HEK293 (cell line): ENCODE measurements around the gene NOS2.
A peak's percentile ranks its signal among the peaks of the same experiment; 100 is the strongest.
"Not testable (repeated sequence)": the region's sequence is repeated elsewhere in the genome, so short reads cannot be mapped to it uniquely, and the experiment has no call there.

Experiments used
- CTCF ChIA-PET: fragments of 350-600 bp; formaldehyde crosslinking; extraction: SDS; loops from one replicate; lab custom pipeline; 2021; ENCODE audit warnings: antibody characterized with exemption; lab: Yijun Ruan, JAX
- POLR2A ChIA-PET: fragments of 300-600 bp; formaldehyde crosslinking; extraction: SDS; loops from one replicate; lab custom pipeline; 2020; ENCODE audit warnings: antibody characterized with exemption, inconsistent platforms; lab: Yijun Ruan, JAX
- H3K27ac ChIP-seq: fragments of 200-500 bp; sonication (Bioruptor generic); 2 replicates; pipeline ENCODE4 v1.5.1; 2014; ENCODE audit warnings: low read depth, low read length, control low read depth, inconsistent platforms; ENCODE audit errors: extremely low read depth
- H3K36me3 ChIP-seq, 2 experiments: fragments of 200-500 bp in 1 of 2; sonication (Bioruptor generic) in 1 of 2; 1 replicate in 1 of 2; 2 replicates in 1 of 2; pipeline ENCODE4 v1.5.1; 2014 to 2017; ENCODE audit warnings: inconsistent platforms in 2 of 2, low read length in 2 of 2; ENCODE audit not compliant: control insufficient read depth in 2 of 2, insufficient read depth in 1 of 2
- H3K4me1 ChIP-seq: fragments of 200-500 bp; sonication (Bioruptor generic); 2 replicates; pipeline ENCODE4 v1.5.1; 2014; ENCODE audit warnings: mild to moderate bottlenecking, low read length, inconsistent platforms; ENCODE audit not compliant: control insufficient read depth, insufficient read depth
- H3K4me3 ChIP-seq: 2 replicates; pipeline ENCODE4 v1.5.1; 2011; ENCODE audit warnings: low read depth, mild to moderate bottlenecking, control low read depth, low read length, moderate library complexity
- H3K9me3 ChIP-seq: fragments of 200-500 bp; sonication (Bioruptor generic); 2 replicates; pipeline ENCODE4 v1.5.1; 2014; ENCODE audit warnings: low read depth, low read length, inconsistent platforms; ENCODE audit not compliant: control insufficient read depth, insufficient read depth
- FEZF1 ChIP-seq: fragments of 450-650 bp; formaldehyde crosslinking; IDR thresholded peaks from 2 replicates; pipeline ENCODE4 v1.5.1; 2016; ENCODE audit warnings: missing biosample characterization, missing genetic modification characterization
- KLF9 ChIP-seq: fragments of 450-650 bp; formaldehyde crosslinking; IDR thresholded peaks from 2 replicates; pipeline ENCODE4 v1.5.1; 2016; ENCODE audit warnings: missing biosample characterization, missing genetic modification characterization, low read depth
- MYNN ChIP-seq: fragments of 450-650 bp; formaldehyde crosslinking; IDR thresholded peaks from 2 replicates; pipeline ENCODE4 v1.5.1; 2016; ENCODE audit warnings: missing biosample characterization, missing genetic modification characterization, borderline replicate concordance
- SCRT2 ChIP-seq: fragments of 450-650 bp; formaldehyde crosslinking; IDR thresholded peaks from 2 replicates; pipeline ENCODE4 v1.5.1; 2016; ENCODE audit warnings: missing biosample characterization, missing genetic modification characterization
- YY2 ChIP-seq: fragments of 450-650 bp; formaldehyde crosslinking; IDR thresholded peaks from 2 replicates; pipeline ENCODE4 v1.5.1; 2016; ENCODE audit warnings: missing biosample characterization, missing genetic modification characterization
- ZNF140 ChIP-seq: fragments of 450-650 bp; formaldehyde crosslinking; IDR thresholded peaks from 2 replicates; pipeline ENCODE4 v1.5.1; 2016; ENCODE audit warnings: missing biosample characterization, missing genetic modification characterization
- ZNF155 ChIP-seq: fragments of 450-650 bp; formaldehyde crosslinking; IDR thresholded peaks from 2 replicates; pipeline ENCODE4 v1.5.1; 2016; ENCODE audit warnings: missing biosample characterization, missing genetic modification characterization
- ZNF530 ChIP-seq: fragments of 450-650 bp; formaldehyde crosslinking; IDR thresholded peaks from 2 replicates; pipeline ENCODE4 v1.5.1; 2016; ENCODE audit warnings: low read depth, missing biosample characterization, missing genetic modification characterization
- ZNF664 ChIP-seq: fragments of 450-650 bp; formaldehyde crosslinking; IDR thresholded peaks from 2 replicates; pipeline ENCODE4 v1.5.1; 2016; ENCODE audit warnings: missing biosample characterization, missing genetic modification characterization
- ZNF701 ChIP-seq: fragments of 450-650 bp; formaldehyde crosslinking; IDR thresholded peaks from 2 replicates; pipeline ENCODE4 v1.5.1; 2016; ENCODE audit warnings: missing biosample characterization, missing genetic modification characterization
- ZNF777 ChIP-seq: fragments of 450-650 bp; formaldehyde crosslinking; IDR thresholded peaks from 2 replicates; pipeline ENCODE4 v1.5.1; 2017; ENCODE audit warnings: missing biosample characterization, missing genetic modification characterization, borderline replicate concordance
- ZNF792 ChIP-seq: fragments of 450-650 bp; formaldehyde crosslinking; IDR thresholded peaks from 2 replicates; pipeline ENCODE4 v1.5.1; 2016; ENCODE audit warnings: missing biosample characterization, missing genetic modification characterization
- ZNF837 ChIP-seq: fragments of 450-650 bp; formaldehyde crosslinking; IDR thresholded peaks from 2 replicates; pipeline ENCODE4 v1.5.1; 2016; ENCODE audit warnings: missing biosample characterization, missing genetic modification characterization
- TF ChIP-seq, protein P1 (sequence below): fragments of 450-650 bp; formaldehyde crosslinking; IDR thresholded peaks from 2 replicates; pipeline ENCODE4 v1.5.1; 2016; ENCODE audit warnings: missing biosample characterization, missing genetic modification characterization
- TF ChIP-seq, protein P2 (sequence below): fragments of 450-650 bp; formaldehyde crosslinking; IDR thresholded peaks from 2 replicates; pipeline ENCODE4 v1.5.1; 2016; ENCODE audit warnings: missing biosample characterization, missing genetic modification characterization

Gene NOS2

GRCh38 chr17:27751166-27751565 is 49.2 kb downstream of the NOS2 start:
- CTCF ChIA-PET, result interaction anchor here (0.6 to 13.7 kb wide), 2 partner anchors 54 to 98 kb away, joined by 3 to 278 read pairs; no protein-coding TSS in a partner anchor
- POLR2A ChIA-PET, result interaction anchor here (0.6 kb wide), 1 partner anchor 750 kb away, joined by 5 read pairs; no protein-coding TSS in a partner anchor
- H3K4me3 ChIP-seq, result no peak overlapping the region
- no peaks in the 10 kb centered on the region for H3K36me3 ChIP-seq
- H3K27ac ChIP-seq, result no peak overlapping the region
- TF ChIP-seq MYNN (tag by site-specific recombination), result no peak
- H3K9me3 ChIP-seq, result no peaks in the 10 kb centered on the region
- no peaks in the 10 kb centered on the region for H3K4me1 ChIP-seq

DNA sequence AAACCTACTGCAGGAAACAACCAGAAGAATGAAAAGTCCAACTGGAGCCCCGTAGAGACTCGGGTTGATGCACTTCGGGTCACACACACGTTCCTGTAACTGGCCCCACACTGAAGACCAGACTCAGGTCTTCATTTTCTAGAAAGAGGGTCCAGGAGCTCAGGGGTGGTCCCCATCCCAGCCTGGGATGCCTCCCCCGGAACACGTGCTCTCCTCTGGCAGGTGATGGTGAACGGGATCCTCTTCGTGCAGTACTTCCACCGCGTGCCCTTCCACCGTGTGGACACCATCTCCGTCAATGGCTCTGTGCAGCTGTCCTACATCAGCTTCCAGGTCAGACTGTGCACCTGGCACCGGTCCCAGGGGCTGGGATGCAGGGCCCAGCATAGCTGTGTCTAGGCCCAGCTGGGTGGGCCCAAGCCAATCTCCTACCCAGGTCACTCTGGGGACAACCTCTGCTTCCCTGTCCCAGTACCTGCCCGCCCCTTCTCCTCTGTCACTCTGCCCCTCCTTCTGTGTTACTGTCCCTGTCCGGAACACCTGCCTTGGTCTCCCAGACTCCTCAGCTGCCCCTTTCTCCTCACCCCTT is 50.7 kb downstream of the NOS2 start:
- POLR2A ChIA-PET, H3K27ac ChIP-seq: not testable (repeated sequence)
- CTCF ChIA-PET, result interaction anchor here (0.7 to 13.7 kb wide), 6 partner anchors 10 to 150 kb away, joined by 3 to 278 read pairs (median 4); no protein-coding TSS in a partner anchor

DNA sequence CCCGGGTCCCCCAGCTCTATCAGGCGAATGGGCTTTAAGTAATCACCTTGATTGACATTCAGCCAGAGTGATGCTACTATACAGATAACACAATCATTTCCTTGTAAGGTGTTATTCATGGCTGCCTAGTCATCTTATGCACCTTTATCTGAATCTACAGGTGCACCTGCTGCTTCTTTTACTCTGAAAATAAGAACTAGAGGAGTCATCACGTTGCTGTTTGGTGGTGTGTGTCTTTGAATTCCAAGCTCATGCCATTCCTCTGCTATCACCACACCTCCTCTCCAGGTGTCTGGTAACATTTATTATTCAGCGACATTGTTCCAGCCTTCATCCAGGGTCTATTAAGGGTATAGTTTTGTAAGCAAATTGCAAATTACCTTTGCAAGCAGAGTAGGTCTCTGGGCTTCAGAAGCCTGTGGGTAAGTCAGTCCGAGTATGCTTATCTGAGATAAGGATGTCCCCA is 51.9 kb downstream of the NOS2 start:
- no peak overlapping the region for H3K27ac ChIP-seq
- ChIA-PET POLR2A (no interaction called here), CTCF (interaction anchor here (0.6 to 13.7 kb wide), 10 partner anchors 8 to 144 kb away, joined by 3 to 278 read pairs (median 4); no protein-coding TSS in a partner anchor)

More for the DNA sequence above, 50.7 kb downstream of the NOS2 start:
- not testable (repeated sequence) for H3K4me1 ChIP-seq, H3K36me3 ChIP-seq, H3K9me3 ChIP-seq, H3K4me3 ChIP-seq

GRCh38 chr17:27747462-27748359 is 52.6 kb downstream of the NOS2 start:
- TF ChIP-seq, protein P1, sequence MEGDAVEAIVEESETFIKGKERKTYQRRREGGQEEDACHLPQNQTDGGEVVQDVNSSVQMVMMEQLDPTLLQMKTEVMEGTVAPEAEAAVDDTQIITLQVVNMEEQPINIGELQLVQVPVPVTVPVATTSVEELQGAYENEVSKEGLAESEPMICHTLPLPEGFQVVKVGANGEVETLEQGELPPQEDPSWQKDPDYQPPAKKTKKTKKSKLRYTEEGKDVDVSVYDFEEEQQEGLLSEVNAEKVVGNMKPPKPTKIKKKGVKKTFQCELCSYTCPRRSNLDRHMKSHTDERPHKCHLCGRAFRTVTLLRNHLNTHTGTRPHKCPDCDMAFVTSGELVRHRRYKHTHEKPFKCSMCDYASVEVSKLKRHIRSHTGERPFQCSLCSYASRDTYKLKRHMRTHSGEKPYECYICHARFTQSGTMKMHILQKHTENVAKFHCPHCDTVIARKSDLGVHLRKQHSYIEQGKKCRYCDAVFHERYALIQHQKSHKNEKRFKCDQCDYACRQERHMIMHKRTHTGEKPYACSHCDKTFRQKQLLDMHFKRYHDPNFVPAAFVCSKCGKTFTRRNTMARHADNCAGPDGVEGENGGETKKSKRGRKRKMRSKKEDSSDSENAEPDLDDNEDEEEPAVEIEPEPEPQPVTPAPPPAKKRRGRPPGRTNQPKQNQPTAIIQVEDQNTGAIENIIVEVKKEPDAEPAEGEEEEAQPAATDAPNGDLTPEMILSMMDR (tag by site-specific recombination), result 0 out of 2 replicates have a peak, but pooled peaks have one; percentile 29
- no peak for TF ChIP-seq KLF9 (tag by site-specific recombination)
- TF ChIP-seq, all 188 proteins: peak for 1
- H3K4me3 ChIP-seq, result no peak overlapping the region
- H3K36me3 ChIP-seq, result no peaks in the 10 kb centered on the region
- ChIA-PET POLR2A (no interaction called here), CTCF (interaction anchor here (0.6 to 13.7 kb wide), 12 partner anchors 8 to 683 kb away, joined by 3 to 278 read pairs (median 4); no protein-coding TSS in a partner anchor)
- no peaks in the 10 kb centered on the region for H3K4me1 ChIP-seq
- no peaks in the 10 kb centered on the region for H3K9me3 ChIP-seq
- no peak overlapping the region for H3K27ac ChIP-seq

More for the DNA sequence above, 51.9 kb downstream of the NOS2 start:
- TF ChIP-seq ZNF530, result no peak
- no peak for TF ChIP-seq ZNF837 (tag by site-specific recombination)
- TF ChIP-seq SCRT2 (tag by site-specific recombination), result peak; percentile 75
- TF ChIP-seq ZNF792 (tag by site-specific recombination), result no peak
- H3K4me3 ChIP-seq, result no peak overlapping the region
- no peaks in the 10 kb centered on the region for H3K36me3 ChIP-seq
- no peaks in the 10 kb centered on the region for H3K9me3 ChIP-seq
- H3K4me1 ChIP-seq, result no peaks in the 10 kb centered on the region

DNA sequence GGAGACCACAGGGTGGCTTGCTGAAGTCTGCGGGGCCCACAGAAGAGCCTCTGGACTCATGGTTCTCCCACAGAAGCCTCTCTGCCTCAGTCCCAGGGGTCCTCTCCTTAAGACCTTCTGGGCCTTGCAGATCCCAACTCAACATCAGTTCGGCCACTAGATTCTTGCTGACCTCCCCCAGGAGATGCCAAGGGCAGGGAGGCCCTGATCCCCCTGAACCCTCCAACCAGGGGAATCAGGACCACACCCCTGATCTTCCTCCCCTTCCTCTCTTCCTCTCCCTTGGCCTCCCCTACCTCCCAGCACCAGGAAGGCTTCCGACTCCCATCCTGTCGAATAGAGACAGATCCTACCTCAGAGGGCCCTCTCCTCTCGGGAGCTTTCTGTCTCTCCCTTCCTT is 53.4 kb downstream of the NOS2 start:
- ChIA-PET CTCF (interaction anchor here (0.6 to 3.0 kb wide), 5 partner anchors 9 to 684 kb away, joined by 3 to 11 read pairs (median 5); no protein-coding TSS in a partner anchor), POLR2A (no interaction called here)

GRCh38 chr17:27746320-27746719 is 54.0 kb downstream of the NOS2 start:
- H3K27ac ChIP-seq, POLR2A ChIA-PET, H3K4me3 ChIP-seq, H3K9me3 ChIP-seq, H3K4me1 ChIP-seq, H3K36me3 ChIP-seq: not testable (repeated sequence)
- CTCF ChIA-PET, result interaction anchor here (1.1 to 3.0 kb wide), 3 partner anchors 10 to 92 kb away, joined by 3 to 11 read pairs (median 5); no protein-coding TSS in a partner anchor

More for the DNA sequence above, 53.4 kb downstream of the NOS2 start:
- TF ChIP-seq, protein P2, sequence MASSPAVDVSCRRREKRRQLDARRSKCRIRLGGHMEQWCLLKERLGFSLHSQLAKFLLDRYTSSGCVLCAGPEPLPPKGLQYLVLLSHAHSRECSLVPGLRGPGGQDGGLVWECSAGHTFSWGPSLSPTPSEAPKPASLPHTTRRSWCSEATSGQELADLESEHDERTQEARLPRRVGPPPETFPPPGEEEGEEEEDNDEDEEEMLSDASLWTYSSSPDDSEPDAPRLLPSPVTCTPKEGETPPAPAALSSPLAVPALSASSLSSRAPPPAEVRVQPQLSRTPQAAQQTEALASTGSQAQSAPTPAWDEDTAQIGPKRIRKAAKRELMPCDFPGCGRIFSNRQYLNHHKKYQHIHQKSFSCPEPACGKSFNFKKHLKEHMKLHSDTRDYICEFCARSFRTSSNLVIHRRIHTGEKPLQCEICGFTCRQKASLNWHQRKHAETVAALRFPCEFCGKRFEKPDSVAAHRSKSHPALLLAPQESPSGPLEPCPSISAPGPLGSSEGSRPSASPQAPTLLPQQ (tag by site-specific recombination), result no peak
- TF ChIP-seq ZNF155 (tag by site-specific recombination) (no peak), ZNF777 (tag by site-specific recombination) (no peak), YY2 (no peak), FEZF1 (tag by site-specific recombination) (no peak), ZNF701 (tag by site-specific recombination) (no peak), ZNF140 (tag by site-specific recombination) (no peak), ZNF664 (tag by site-specific recombination) (no peak)
- H3K4me3 ChIP-seq, result no peak overlapping the region
- H3K27ac ChIP-seq, result no peak overlapping the region
- no peaks in the 10 kb centered on the region for H3K36me3 ChIP-seq
- no peaks in the 10 kb centered on the region for H3K4me1 ChIP-seq
- H3K9me3 ChIP-seq, result no peaks in the 10 kb centered on the region
